DMS53 (cell line): ENCODE data around the gene PHTF1.
"Not testable (repeated sequence)": the region's sequence is repeated elsewhere in the genome, so short reads cannot be mapped to it uniquely, and the experiment has no call there.

ENCODE experiments used
- DNase-seq: peaks from one replicate; lab custom pipeline; 2025; lab: John Stamatoyannopoulos, UW

Gene PHTF1

DNA sequence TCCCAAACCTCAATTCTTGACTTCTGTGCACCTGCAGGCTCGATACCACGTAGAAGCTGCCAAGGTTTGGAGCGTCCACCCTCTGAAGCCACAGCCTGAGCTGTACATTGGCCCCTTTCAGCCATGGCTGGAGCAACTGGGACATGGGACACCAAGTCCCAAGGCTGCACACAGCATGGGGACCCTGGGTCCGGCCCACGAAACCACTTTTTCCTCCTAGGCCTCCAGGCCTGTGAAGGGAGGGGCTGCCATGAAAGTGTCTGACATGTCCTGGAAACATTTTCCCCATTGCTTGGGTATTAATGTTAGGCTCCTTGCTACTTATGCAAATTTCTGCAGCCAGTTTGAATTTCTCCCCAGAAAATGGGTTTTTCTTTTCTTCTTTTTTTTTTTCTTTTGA, 40.7 kb downstream of the PHTF1 start:
- not testable (repeated sequence) for DNase-seq

- not testable (repeated sequence) for DNase-seq
These were observed 41.8 kb downstream of the PHTF1 start for GRCh38 chr1:113717506-113717905.

DNA sequence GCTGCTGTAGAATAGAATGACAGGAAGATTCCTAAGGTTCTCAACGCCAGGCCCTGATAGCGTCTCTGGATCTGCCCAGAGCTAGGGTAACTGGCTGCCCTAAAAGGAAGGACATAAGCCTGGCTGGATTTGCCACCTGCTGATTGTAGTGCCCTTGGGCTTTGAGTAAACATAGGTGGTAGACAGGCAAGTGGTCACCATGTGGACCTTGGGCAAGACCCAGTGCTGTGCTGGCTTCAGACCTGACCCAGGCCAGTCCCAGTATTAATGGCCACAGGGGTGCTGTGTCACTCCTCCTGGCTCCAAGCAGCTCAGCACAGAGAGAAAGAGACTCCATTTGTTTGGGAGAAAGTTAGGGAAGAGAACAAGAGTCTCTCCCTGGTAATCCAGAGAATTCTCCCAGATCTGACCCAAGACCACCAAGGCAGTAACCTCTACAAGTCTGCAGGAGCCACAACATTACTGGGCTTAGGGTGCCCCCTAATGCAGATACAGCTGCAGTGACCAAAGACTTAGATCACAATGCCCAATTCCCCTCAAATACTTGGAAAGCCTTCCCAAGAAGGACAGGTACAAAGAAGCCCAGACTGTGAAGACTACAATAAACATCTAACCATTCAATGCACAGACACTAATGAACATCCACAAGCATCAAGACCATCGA, 44.5 kb downstream of the PHTF1 start:
- no peak for DNase-seq

DNA sequence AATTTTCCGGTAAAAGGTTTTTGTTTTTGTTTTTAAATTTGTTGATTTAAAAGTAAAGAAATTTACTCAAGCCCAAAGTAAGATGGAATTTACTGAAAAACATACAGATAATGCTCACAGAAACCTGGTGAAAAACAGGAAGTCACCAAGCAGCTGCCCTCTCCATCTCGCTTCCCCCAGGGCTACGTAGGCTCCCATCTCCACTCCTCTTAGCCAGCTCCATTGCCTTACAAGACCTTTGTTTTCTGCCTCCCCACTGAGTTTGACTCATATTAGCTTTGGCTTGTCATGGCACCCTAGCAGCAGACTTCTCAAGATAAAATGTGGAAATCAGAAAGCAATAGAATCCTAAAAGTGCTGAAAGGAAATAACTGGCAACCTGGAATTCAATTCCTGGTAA, 57.9 kb downstream of the PHTF1 start:
- DNase-seq = no peak

GRCh38 chr1:113694910-113695309, 64.4 kb downstream of the PHTF1 start:
- no peak for DNase-seq

GRCh38 chr1:113692824-113693431, 66.4 kb downstream of the PHTF1 start:
- DNase-seq = no peak

- DNase-seq = no peak
These were observed 66.9 kb downstream of the PHTF1 start for GRCh38 chr1:113692342-113692741.

DNA sequence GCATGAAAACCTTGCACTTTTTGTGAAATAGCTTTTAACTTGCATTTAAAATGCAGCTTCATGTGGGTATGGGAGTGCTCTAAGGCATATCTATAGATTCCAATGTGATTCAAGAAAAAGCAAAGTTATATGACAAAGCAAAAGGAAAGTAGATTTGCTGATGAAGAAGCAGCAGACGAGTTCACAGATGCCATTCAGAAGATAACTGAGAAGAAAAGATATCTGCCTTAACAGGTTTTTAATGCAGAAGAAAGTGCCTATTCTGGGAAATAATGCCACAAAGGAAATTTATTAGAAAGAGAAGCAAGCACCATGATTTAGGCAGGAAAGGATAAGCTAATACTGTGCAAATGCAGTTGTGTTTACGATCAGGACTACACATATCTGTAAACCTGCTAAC, 68.1 kb downstream of the PHTF1 start:
- no peak for DNase-seq

DNA sequence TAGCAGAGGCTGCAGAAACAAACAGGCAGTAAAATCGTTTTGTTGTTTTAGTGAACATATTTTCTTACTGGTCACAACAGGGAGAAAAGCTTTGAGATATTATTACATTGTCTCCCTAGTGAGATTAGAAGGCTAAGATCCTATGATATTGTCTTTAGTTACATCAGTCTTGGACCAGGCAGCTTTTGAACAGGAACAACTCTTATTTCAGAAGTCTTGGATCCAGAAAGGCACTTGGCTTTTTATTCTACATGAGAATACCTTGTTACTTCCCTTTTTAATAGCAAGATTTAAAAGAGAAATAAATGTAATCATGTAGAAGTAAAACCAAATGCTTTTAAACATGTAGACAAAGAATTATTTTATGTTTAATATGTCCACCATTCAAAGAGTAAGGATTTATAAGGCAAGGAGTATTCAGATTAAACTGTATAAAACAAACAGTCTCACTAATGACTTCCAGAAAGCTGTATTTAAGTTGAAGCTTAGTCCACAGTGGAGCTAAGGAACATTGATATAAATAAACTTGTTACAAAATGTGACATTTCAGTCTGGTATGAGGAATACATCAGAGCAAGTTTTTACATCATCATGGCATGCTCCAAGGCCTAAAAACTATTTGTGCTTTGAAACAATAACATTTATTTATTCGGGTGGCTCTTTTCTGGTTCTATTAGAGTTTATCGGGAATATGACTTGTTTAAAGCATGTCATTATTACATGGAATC, 72.2 kb downstream of the PHTF1 start:
- DNase-seq = no peak

- DNase-seq = no peak
These were observed 75.1 kb downstream of the PHTF1 start for GRCh38 chr1:113684153-113684541.

DNA sequence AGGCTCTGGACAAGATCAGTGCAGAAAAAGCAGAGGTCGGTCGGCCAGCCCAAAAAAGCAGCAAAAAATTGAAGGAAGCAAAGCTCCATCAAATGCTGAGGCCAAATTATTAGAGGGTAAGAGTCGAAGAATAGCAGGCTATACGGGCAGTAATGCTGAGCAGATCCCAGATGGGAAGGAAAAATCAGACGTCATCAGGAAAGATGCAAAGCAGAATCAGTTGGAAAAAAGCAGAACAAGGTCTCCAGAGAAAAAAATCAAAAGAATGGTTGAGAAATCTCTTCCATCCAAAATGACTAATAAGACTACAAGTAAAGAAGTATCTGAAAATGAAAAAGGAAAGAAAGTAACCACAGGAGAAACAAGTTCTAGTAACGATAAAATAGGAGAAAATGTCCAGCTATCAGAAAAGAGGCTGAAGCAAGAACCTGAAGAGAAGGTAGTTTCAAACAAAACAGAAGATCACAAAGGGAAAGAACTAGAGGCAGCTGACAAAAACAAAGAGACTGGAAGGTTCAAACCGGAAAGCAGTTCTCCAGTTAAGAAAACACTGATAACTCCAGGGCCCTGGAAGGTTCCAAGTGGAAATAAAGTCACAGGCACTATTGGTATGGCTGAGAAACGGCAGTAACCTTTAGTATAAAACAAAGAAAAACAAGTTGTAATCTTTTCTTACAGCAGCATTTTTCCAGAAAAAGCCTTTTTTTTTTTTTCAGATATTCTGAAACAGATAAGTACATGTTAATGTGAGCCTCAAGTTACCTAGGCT, 75.7 kb downstream of the PHTF1 start:
- no peak for DNase-seq

DNA sequence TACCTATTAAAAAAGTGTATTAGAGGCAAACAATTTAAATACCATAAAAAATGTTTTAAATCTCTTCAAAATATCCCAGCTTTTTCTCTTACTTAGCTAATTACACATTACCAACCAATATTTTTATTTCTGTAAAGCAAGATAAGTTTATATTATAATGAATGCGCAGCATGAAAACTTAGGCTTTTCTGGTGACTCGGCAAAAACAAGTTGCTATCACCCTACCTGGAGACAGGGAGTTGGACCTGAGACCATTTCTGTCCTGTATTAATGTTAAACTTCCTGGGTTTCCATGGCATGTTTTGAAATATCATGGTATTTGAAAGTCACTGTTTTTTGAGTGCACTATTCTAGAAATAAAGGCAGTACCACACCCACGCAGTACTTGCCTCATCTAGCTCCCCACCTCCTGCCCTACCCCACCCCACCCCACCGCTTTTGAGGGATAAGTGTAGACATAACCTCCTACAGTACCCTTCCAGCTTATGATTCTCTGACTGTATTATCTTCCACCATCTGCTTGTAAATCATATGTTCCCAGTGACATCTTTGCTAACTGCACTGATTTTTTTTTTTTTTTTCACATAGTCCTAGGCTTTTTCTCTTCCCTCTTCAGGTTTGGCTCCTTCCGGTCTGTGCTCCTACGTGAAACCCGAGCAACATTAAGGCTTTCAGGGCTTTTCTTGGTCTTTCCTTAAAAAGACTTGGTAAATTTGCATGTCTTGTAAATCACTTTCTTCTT, 77.5 kb downstream of the PHTF1 start:
- no peak for DNase-seq

- no peak for DNase-seq
These were observed 81.2 kb downstream of the PHTF1 start for GRCh38 chr1:113678159-113678469.

DNA sequence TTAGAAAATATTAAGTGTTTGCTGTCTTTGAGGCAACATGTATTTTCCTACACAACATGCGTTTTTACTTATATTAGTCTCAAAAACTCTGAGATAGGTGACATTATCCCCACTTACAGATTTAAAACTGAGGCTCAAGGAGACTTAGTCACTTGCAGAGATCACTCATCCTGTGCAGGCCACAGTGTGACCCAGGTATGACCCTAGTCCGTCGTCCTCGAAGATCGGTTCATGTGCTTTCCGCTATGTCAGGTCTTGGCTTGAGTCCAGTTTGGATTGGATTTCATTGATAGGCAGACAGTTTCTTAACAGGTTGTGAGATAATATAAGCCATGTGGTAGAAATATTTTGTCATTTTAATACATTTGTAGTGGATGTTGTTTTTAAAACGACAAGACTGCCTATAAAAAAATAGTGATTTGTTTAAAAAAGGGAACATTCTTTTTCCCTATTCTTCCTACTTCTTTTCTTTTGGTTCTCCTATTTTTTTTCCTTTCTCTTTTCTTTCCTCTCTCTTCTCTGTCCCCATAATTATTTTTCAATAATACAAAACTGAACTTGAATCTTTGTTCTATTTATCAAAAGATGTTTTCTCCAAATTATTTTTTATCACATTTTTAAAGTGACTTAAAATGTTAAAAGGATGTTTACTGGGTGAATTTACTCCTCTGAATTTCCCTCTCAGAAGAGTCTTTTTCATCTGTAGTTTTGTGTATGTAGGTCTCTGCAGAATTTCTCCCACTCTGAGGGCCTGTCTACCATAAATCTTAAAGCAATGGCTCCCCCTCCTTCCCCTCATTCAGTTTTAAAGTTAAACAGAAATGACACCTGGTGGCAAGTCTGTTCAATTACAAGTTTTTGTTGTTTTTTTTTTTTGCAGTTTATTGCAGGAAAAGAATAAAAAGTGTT, 81.8 kb downstream of the PHTF1 start:
- DNase-seq = peak; percentile 76

GRCh38 chr1:113676524-113676923, 82.8 kb downstream of the PHTF1 start:
- DNase-seq = no peak

- peak; percentile 64 for DNase-seq
These were observed 84.0 kb downstream of the PHTF1 start for GRCh38 chr1:113675302-113675701.

DNA sequence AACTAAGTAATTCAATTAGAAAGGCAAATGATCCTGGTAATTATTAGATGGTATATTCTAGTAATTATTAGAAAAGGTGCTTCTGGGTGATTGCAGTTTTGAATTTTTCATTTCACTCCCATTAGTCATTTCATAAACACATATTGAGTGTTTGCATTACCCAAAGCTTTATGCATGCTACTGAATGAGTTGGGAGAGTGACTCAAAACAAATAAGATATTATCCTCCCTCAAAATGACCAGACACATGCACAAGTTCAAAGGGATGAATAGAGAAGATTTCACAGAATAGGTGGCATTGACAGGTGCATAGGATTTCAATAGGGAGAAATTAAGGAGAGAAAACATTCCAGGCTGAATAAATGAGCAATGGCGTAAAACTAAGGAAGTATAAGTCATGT, 84.7 kb downstream of the PHTF1 start:
- peak; percentile 94 for DNase-seq

GRCh38 chr1:113672491-113672890, 86.8 kb downstream of the PHTF1 start:
- no peak for DNase-seq

DNA sequence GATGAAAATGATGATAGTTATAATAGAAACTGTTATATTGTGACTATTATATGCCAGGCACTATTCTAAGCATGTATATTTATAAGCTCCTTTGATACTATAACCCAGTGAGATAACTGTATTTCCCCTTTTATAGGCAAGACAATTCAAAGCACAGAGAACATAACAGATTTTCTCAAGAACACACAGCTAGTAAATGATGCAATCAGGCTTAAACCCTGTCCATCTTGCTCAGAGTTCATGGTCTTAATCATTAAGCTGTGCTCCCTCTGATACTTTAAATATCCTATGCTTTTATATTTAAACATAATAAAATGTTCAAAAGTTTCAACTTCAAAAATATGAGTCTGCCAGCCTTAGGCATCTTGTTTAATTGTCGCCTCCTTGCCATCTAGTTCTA, 88.6 kb downstream of the PHTF1 start:
- no peak for DNase-seq

DNA sequence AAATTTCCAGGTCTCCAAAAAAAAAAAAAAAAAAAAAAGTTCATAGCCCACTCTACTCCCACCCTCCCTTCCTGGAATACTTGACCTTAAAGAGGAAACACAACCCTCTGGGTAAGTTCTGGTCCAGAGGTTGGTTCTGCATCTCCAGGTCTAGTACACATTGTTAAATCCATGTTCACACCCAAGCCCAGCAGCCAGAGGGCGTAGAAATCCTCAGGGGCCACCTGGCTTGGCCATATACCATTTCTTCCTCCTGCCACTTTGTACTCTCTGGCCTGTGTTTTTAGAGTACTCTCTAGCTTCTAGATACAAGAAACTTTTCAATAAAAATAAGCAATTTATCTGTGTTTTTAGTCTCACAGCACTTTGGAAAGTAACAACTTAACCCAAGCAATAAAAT, 89.3 kb downstream of the PHTF1 start:
- no peak for DNase-seq

- DNase-seq = no peak
These were observed 93.2 kb downstream of the PHTF1 start for GRCh38 chr1:113666126-113666525.
